Upper lobe of right lung (tissue), 1 donor: ENCODE data around the gene ZC3H10. TPM values are rescaled to one million over a fixed set of nuclear protein-coding genes. Genes with fewer than 3 reads are reported as not detected.

Experiments used
- ATAC-seq: fragments of 200-7000 bp; cut with Tn5 transposase; one replicate; pipeline ENCODE4 v1.9.1; 2020; ENCODE audit warnings: mild to moderate bottlenecking, moderate library complexity
- DNase-seq: peaks from one replicate; pipeline ENCODE4 v3.0.0-alpha.2; 2020
- H3K27ac ChIP-seq: fragments of 200-600 bp; one replicate; pipeline ENCODE4 v1.8.0; 2022
- H3K27me3 ChIP-seq: fragments of 200-600 bp; one replicate; pipeline ENCODE4 v1.8.0; 2022; ENCODE audit warnings: mild to moderate bottlenecking
- H3K36me3 ChIP-seq: fragments of 200-600 bp; one replicate; pipeline ENCODE4 v1.8.0; 2022
- H3K4me1 ChIP-seq: fragments of 200-600 bp; one replicate; pipeline ENCODE4 v1.8.0; 2022
- H3K4me3 ChIP-seq: fragments of 200-600 bp; one replicate; pipeline ENCODE4 v1.8.0; 2022; ENCODE audit warnings: mild to moderate bottlenecking
- H3K9me3 ChIP-seq: fragments of 200-600 bp; one replicate; pipeline ENCODE4 v1.8.0; 2022
- intact Hi-C: fragments of 100-400 bp; cut with DNase I; formaldehyde crosslinking; loops from one replicate; pipeline ENCODE4 v1.11.0; 2022
- total RNA-seq: library from RNA; stranded (reverse); fragmentation: NEBNext Ultra II Directional; extraction: Animal tissue kit (Norgen Biotek cat#: 25700); gene quantifications from one replicate; pipeline ENCODE4 v1.2.1, GENCODE V29; 2021
- TF ChIP-seq, protein P1 (sequence below): fragments of 200-600 bp; IDR thresholded peaks from one replicate; pipeline ENCODE4 v1.8.0; 2022; ENCODE audit warnings: antibody characterized with exemption
- donor health status: DM: no; HTN: yes; CAD: no; lungs with severe emphysema.

ZC3H10 gene
- total RNA-seq, 1 donor from 2014 or later: 8.4 TPM

DNA sequence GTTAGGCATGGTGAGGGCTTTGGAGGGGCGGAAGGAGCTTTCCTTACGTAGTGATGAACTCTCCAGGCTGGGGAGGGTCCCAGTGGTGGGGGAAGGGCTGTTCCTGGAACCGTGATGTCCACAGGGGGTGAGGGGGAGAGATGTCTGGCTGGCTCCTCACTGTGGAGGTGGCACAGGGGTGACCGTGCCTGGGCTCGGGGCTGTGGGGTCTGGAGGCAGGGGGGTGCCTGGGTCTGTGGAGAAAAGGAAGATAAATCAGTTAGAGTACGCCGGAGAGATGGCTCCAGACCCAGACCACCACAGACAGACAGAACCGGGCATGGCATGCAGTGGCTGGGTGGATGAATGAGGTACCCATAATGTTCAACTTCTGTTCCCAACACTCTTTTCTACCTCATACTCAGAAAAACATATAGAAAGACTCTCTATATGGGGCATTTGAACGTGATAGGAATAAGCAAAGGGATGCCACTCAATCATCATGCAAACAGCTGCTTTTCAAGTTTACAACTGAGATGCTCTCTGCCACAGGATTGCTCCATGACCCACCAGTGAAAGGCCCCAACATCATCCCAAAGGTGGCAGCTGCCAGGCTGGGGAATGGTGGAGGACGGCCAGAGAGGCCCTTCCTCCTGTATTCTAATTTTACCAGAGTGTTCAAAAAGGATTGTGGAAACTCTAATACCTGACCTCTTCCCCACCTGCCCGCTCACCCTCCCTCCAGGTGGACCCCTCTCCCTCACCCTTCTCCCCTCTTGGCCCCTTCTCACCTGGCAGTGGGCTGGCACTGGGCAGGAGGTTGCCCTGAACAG lies 45.7 kb downstream of the ZC3H10 start:
- Histone ChIP-seq H3K9me3 (no peaks in the 10 kb centered on the region), H3K27ac (no peak overlapping the region), H3K4me3 (no peak overlapping the region), H3K4me1 (peaks cover 21% of the 10 kb centered on the region), H3K36me3 (peaks cover 90% of the 10 kb centered on the region), H3K27me3 (no peaks in the 10 kb centered on the region)
- ATAC-seq: no peak
- no peak for DNase-seq
- TF ChIP-seq, protein P1, sequence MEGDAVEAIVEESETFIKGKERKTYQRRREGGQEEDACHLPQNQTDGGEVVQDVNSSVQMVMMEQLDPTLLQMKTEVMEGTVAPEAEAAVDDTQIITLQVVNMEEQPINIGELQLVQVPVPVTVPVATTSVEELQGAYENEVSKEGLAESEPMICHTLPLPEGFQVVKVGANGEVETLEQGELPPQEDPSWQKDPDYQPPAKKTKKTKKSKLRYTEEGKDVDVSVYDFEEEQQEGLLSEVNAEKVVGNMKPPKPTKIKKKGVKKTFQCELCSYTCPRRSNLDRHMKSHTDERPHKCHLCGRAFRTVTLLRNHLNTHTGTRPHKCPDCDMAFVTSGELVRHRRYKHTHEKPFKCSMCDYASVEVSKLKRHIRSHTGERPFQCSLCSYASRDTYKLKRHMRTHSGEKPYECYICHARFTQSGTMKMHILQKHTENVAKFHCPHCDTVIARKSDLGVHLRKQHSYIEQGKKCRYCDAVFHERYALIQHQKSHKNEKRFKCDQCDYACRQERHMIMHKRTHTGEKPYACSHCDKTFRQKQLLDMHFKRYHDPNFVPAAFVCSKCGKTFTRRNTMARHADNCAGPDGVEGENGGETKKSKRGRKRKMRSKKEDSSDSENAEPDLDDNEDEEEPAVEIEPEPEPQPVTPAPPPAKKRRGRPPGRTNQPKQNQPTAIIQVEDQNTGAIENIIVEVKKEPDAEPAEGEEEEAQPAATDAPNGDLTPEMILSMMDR: no peak
- intact Hi-C loops: no loop called here

DNA sequence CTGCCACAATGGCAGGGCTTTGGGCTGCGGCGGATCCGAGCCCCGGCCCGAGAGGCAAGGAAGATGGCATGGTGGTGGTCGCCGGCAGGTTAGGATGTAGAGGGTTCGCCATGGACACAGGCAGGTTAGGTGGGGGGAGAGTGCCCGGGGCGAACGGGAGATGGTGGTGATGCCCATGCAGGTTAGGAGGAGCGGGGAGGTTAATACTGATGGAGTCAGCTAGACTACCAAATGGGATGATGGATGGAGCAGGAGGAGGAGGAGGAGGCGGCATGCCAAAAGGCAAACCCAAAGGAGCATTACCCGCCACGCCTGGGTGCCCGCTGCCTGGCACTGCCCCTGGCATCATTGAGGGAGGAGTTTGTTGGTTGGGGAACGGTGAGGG lies 46.3 kb downstream of the ZC3H10 start:
- no peaks in the 10 kb centered on the region for H3K9me3 ChIP-seq
- peak; percentile 4 for ATAC-seq
- no peaks in the 10 kb centered on the region for H3K27me3 ChIP-seq
- H3K4me3 ChIP-seq: no peak overlapping the region
- no peak overlapping the region for H3K27ac ChIP-seq
- TF ChIP-seq, protein P1: no peak
- peaks cover 96% of the 10 kb centered on the region for H3K36me3 ChIP-seq
- no peak for DNase-seq
- intact Hi-C loops: no loop called here
- peaks cover 21% of the 10 kb centered on the region for H3K4me1 ChIP-seq

DNA sequence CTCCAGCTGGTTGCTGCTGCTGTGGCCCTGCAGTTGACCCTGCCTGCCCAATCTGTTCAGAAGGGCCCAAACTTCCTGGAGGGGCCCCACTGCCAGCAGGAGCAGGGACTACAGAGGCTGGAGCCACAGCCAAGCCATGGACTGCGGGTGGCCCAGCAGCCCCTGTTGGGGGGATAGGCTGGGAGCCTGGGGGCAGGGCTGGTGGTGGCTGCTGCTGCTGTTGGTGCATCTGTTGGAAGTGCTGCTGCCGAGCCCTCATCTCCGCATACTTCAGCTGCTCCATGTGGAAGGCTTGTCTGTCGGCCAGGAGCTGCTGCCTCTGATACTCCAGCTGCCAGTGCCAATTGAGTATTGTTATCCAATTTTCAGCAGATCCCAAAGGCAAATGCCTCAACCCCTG lies 47.3 kb downstream of the ZC3H10 start:
- no peaks in the 10 kb centered on the region for H3K27me3 ChIP-seq
- ATAC-seq (peak; percentile 1), DNase-seq (no peak)
- no peak overlapping the region for H3K27ac ChIP-seq
- intact Hi-C loops: no loop called here
- H3K4me3 ChIP-seq: no peak overlapping the region
- peaks cover 10% of the 10 kb centered on the region for H3K4me1 ChIP-seq
- H3K36me3 ChIP-seq: peaks cover 97% of the 10 kb centered on the region
- H3K9me3 ChIP-seq: no peaks in the 10 kb centered on the region
- TF ChIP-seq, protein P1: no peak

DNA sequence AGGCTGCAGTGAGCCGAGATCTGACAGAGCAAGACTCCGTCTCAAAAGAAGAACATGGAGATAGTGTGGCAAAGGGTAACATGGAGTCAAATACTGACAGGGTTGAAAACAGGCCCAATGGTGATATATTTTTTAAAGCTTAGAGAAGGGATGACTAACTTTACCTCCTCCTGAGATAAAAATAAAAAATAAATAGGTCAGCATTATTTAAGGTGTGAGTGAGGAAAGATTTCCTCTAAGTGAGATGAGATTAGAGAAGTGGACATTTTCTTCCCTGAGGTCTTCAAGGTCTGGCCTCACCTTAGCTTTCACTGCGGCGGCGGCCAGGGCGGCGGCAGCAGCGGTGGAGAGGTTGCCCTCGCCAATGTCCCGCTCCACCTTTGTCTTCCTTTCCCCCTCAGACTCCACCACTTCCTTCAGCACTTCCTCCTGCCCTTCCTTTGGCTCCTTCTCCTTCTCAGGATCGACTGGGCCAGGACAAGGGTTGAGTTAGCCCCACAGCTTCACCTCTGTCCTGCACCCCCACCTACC lies 51.2 kb downstream of the ZC3H10 start:
- DNase-seq: no peak
- ATAC-seq: no peak
- Histone ChIP-seq H3K9me3 (no peaks in the 10 kb centered on the region), H3K27ac (no peak overlapping the region), H3K4me1 (no peaks in the 10 kb centered on the region), H3K4me3 (no peak overlapping the region), H3K27me3 (no peaks in the 10 kb centered on the region), H3K36me3 (peaks cover 97% of the 10 kb centered on the region)
- TF ChIP-seq, protein P1: no peak
- intact Hi-C loops: no loop called here

DNA sequence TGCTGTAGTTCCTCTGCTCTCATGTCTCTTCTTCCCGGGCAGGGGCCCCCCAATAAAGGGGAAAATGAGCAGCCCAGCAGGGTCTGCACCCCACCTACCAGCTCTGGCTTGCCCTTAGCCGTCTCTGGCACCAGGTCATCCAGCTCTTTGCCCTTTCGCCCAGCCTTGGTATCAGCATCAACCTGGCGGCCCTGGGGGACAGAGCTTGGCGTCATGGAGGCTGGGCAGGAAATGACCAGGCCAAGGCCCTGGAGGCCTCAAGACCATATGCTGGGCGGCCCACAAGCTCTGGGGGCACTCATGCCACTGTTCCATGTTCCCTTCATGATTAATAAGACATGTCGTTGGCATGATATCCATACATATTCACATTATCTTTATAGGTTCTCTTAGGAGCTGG lies 54.8 kb downstream of the ZC3H10 start:
- ATAC-seq: no peak
- DNase-seq: no peak
- Histone ChIP-seq H3K36me3 (peaks cover 99% of the 10 kb centered on the region), H3K9me3 (no peaks in the 10 kb centered on the region), H3K27me3 (no peaks in the 10 kb centered on the region), H3K27ac (no peak overlapping the region), H3K4me3 (no peak overlapping the region), H3K4me1 (no peaks in the 10 kb centered on the region)
- intact Hi-C loops: loop anchor here (10.0 kb wide), 1 partner anchor 48 kb away; the partner anchor contains the start of gene ESYT1
- TF ChIP-seq, protein P1: no peak

Other genes with a start within 250 kb of the ZC3H10 start
- 29.1 TPM for gene PYM1, start 190.4 kb upstream of the ZC3H10 start, total RNA-seq
- gene DGKA, start 187.1 kb upstream of the ZC3H10 start, total RNA-seq: 29.0 TPM
- gene PMEL, start 152.2 kb upstream of the ZC3H10 start, total RNA-seq: 4.9 TPM
- gene CDK2, start 151.4 kb upstream of the ZC3H10 start, total RNA-seq: 28.0 TPM
- 150 TPM for gene RAB5B, start 144.2 kb upstream of the ZC3H10 start, total RNA-seq
- gene SUOX, start 121.0 kb upstream of the ZC3H10 start, total RNA-seq: 20.3 TPM
- 10.5 TPM for gene IKZF4, start 97.2 kb upstream of the ZC3H10 start, total RNA-seq
- gene RPS26, start 76.3 kb upstream of the ZC3H10 start, total RNA-seq: 55.4 TPM
- gene ERBB3, start 38.1 kb upstream of the ZC3H10 start, total RNA-seq: 60.7 TPM
- 71.4 TPM for gene PA2G4, start 13.7 kb upstream of the ZC3H10 start, total RNA-seq
- 2,726 TPM for gene RPL41, start 1.6 kb upstream of the ZC3H10 start, total RNA-seq
- gene ESYT1, start 10.0 kb downstream of the ZC3H10 start, total RNA-seq: 101 TPM
- 19.5 TPM for gene MYL6B, start 34.3 kb downstream of the ZC3H10 start, total RNA-seq
- 1,254 TPM for gene MYL6, start 40.1 kb downstream of the ZC3H10 start, total RNA-seq
- gene SMARCC2, start 71.2 kb downstream of the ZC3H10 start, total RNA-seq: 117 TPM
- 51.6 TPM for gene RNF41, start 103.7 kb downstream of the ZC3H10 start, total RNA-seq
- gene NABP2, start 106.1 kb downstream of the ZC3H10 start, total RNA-seq: 19.8 TPM
- gene SLC39A5, start 111.8 kb downstream of the ZC3H10 start, total RNA-seq: 0.87 TPM
- 28.0 TPM for gene ANKRD52, start 140.1 kb downstream of the ZC3H10 start, total RNA-seq
- 12.0 TPM for gene COQ10A, start 148.7 kb downstream of the ZC3H10 start, total RNA-seq
- 159 TPM for gene CS, start 182.1 kb downstream of the ZC3H10 start, total RNA-seq
- 101 TPM for gene CNPY2, start 197.7 kb downstream of the ZC3H10 start, total RNA-seq
- 84.4 TPM for gene PAN2, start 215.7 kb downstream of the ZC3H10 start, total RNA-seq
- gene IL23A, start 220.6 kb downstream of the ZC3H10 start, total RNA-seq: 0.81 TPM
- gene STAT2, start 241.8 kb downstream of the ZC3H10 start, total RNA-seq: 199 TPM
- gene APOF, start 244.6 kb downstream of the ZC3H10 start, total RNA-seq: not detected